IMR-90 (cell line): ENCODE measurements around the gene PAN3. TPM values are rescaled to one million over a fixed set of nuclear protein-coding genes. Genes with fewer than 3 reads are reported as not detected.

Experiments used
- ATAC-seq: fragments of 200-7000 bp; cut with Tn5 transposase; 2 replicates; pipeline ENCODE4 v1.9.1; 2020; ENCODE audit warnings: low read depth, mild to moderate bottlenecking, moderate library complexity
- BruUV-seq: library from RNA; stranded (reverse); fragments of 400-500 nt; replicated peaks from 2 replicates; lab custom pipeline; 2021; lab: Mats Ljungman, UMichigan
- CTCF ChIA-PET: fragments of 300-600 bp; formaldehyde crosslinking; extraction: SDS; loops from one replicate; lab custom pipeline; 2021; ENCODE audit warnings: antibody characterized with exemption; lab: Yijun Ruan, JAX
- POLR2A ChIA-PET: fragments of 300-600 bp; sonication (Branson Sonifier 250); formaldehyde crosslinking; loops from one replicate; lab custom pipeline; 2022; ENCODE audit warnings: antibody characterized with exemption; ENCODE audit not compliant: unreplicated experiment; lab: Charles Lee
- DNase-seq: peaks from one replicate; pipeline ENCODE4 v3.0.0; 2013
- H2AFZ ChIP-seq: replicated peaks from 2 replicates; pipeline ENCODE3; 2013; ENCODE audit warnings: low read length, mild to moderate bottlenecking; ENCODE audit not compliant: poor library complexity
- H2AK5ac ChIP-seq: 2 replicates; pipeline ENCODE4 v1.6.1; 2013; ENCODE audit warnings: low read depth, low read length, inconsistent platforms
- H2AK9ac ChIP-seq: replicated peaks from 2 replicates; pipeline ENCODE3; 2013; ENCODE audit warnings: mild to moderate bottlenecking, low read depth, low read length, moderate library complexity; ENCODE audit not compliant: poor library complexity
- H2BK120ac ChIP-seq: 2 replicates; pipeline ENCODE4 v1.6.1; 2013; ENCODE audit warnings: low read depth, low read length, inconsistent platforms
- H2BK15ac ChIP-seq: 3 replicates; pipeline ENCODE4 v1.6.1; 2013; ENCODE audit warnings: low read depth, low read length, inconsistent platforms
- H2BK20ac ChIP-seq: 2 replicates; pipeline ENCODE4 v1.6.1; 2013; ENCODE audit warnings: low read depth, mild to moderate bottlenecking, inconsistent platforms, low read length, moderate library complexity
- H2BK5ac ChIP-seq: 2 replicates; pipeline ENCODE4 v1.6.1; 2013; ENCODE audit warnings: mild to moderate bottlenecking, low read depth, low read length, inconsistent platforms; ENCODE audit not compliant: poor library complexity, severe bottlenecking
- H3K14ac ChIP-seq: replicated peaks from 2 replicates; pipeline ENCODE4 v1.6.1; 2013; ENCODE audit warnings: low read depth, low read length, inconsistent platforms
- H3K18ac ChIP-seq: 2 replicates; pipeline ENCODE4 v1.6.1; 2013; ENCODE audit warnings: low read depth, low read length, control low read depth
- H3K23ac ChIP-seq: 2 replicates; pipeline ENCODE4 v1.6.1; 2013; ENCODE audit warnings: low read depth, low read length, inconsistent platforms
- H3K27ac ChIP-seq: 2 replicates; pipeline ENCODE4 v1.5.1; 2013; ENCODE audit warnings: mild to moderate bottlenecking, control low read depth, low read length; ENCODE audit not compliant: insufficient read depth
- H3K27me3 ChIP-seq: 2 replicates; pipeline ENCODE4 v1.6.1; 2013; ENCODE audit warnings: low read length; ENCODE audit not compliant: control insufficient read depth, insufficient read depth
- H3K36me3 ChIP-seq: 2 replicates; pipeline ENCODE4 v1.6.1; 2013; ENCODE audit warnings: low read length, mixed read lengths; ENCODE audit not compliant: control insufficient read depth, insufficient read depth
- H3K4ac ChIP-seq: 2 replicates; pipeline ENCODE4 v1.6.1; 2013; ENCODE audit warnings: low read depth, low read length, inconsistent platforms
- H3K4me1 ChIP-seq: 2 replicates; pipeline ENCODE4 v1.6.1; 2013; ENCODE audit warnings: low read length, mixed read lengths; ENCODE audit not compliant: control insufficient read depth, insufficient read depth
- H3K4me2 ChIP-seq: 2 replicates; pipeline ENCODE4 v1.6.1; 2013; ENCODE audit warnings: low read depth, mild to moderate bottlenecking, control low read depth, low read length, moderate library complexity
- H3K4me3 ChIP-seq: 2 replicates; pipeline ENCODE4 v1.5.1; 2013; ENCODE audit warnings: low read depth, mild to moderate bottlenecking, control low read depth, low read length, moderate library complexity; ENCODE audit not compliant: insufficient read depth
- H3K56ac ChIP-seq: 2 replicates; pipeline ENCODE4 v1.6.1; 2013; ENCODE audit warnings: low read length, inconsistent platforms; ENCODE audit not compliant: insufficient read depth; ENCODE audit errors: extremely low read depth
- H3K79me1 ChIP-seq, 2 experiments: 2 replicates each; pipeline ENCODE4 v1.6.1; 2013; ENCODE audit warnings: low read length in 2 of 2, inconsistent platforms in 1 of 2, low read depth in 1 of 2
- H3K9ac ChIP-seq: 2 replicates; pipeline ENCODE4 v1.6.1; 2013; ENCODE audit warnings: low read depth, low read length, control low read depth
- H3K9me1 ChIP-seq: 2 replicates; pipeline ENCODE4 v1.6.1; 2013; ENCODE audit warnings: low read length, inconsistent platforms; ENCODE audit not compliant: insufficient read depth
- H3K9me3 ChIP-seq: 2 replicates; pipeline ENCODE4 v1.6.1; 2013; ENCODE audit warnings: low read length; ENCODE audit not compliant: control insufficient read depth, insufficient read depth
- H4K20me1 ChIP-seq: 2 replicates; pipeline ENCODE4 v1.6.1; 2013; ENCODE audit warnings: low read length, inconsistent platforms; ENCODE audit not compliant: insufficient read depth
- H4K5ac ChIP-seq: 2 replicates; pipeline ENCODE4 v1.6.1; 2013; ENCODE audit warnings: mild to moderate bottlenecking, low read depth, low read length, control low read depth
- H4K8ac ChIP-seq, 2 experiments: 2 replicates each; pipeline ENCODE4 v1.6.1; 2013; ENCODE audit warnings: low read depth in 2 of 2, low read length in 2 of 2, control low read depth in 1 of 2, inconsistent platforms in 1 of 2
- H4K91ac ChIP-seq: 2 replicates; pipeline ENCODE4 v1.6.1; 2013; ENCODE audit warnings: low read depth, low read length, inconsistent platforms; ENCODE audit not compliant: insufficient read depth
- CTCF ChIP-seq: conservative IDR thresholded peaks from 2 replicates; pipeline ENCODE4 v1.5.1; 2012; ENCODE audit warnings: mild to moderate bottlenecking, low read depth, low read length, improper control_type of control experiment
- RAD21 ChIP-seq: IDR thresholded peaks from 2 replicates; pipeline ENCODE4 v1.6.1; 2012; ENCODE audit warnings: low read length, improper control_type of control experiment
- WGBS, 2 experiments: methylation state at CpG; one replicate each; pipeline versions ENCODE4 v1.1.5 to v1.1.7; 2013; ENCODE audit warnings: missing lambda C conversion rate in 2 of 2; ENCODE audit not compliant: insufficient read length in 1 of 2; ENCODE audit errors: extremely low coverage in 2 of 2; 5-methylcytosine and 5-hydroxymethylcytosine counted together
- dilution Hi-C: fragments of 300-500 bp; cut with HindIII; formaldehyde crosslinking; loops from one replicate; pipeline ENCODE4 v1.14.3; 2018; ENCODE audit warnings: low sequenced_read_pairs; ENCODE audit not compliant: unreplicated experiment
- in situ Hi-C: fragments of 300-500 bp; cut with MboI; formaldehyde crosslinking; loops from 3 replicates; pipeline ENCODE4 v1.14.3; 2019; ENCODE audit warnings: low sequenced_read_pairs, inconsistent platforms, mixed read lengths
- intact Hi-C: fragments of 100-400 bp; cut with micrococcal nuclease; formaldehyde crosslinking; loops from 2 replicates; pipeline ENCODE4 v1.10.0; 2022
- polyA plus RNA-seq, 3 experiments: library from polyadenylated mRNA; depleted of rRNA; stranded (reverse); fragments of >200 nt; gene quantifications; 2 replicates each; pipeline ENCODE4 v1.2.3, GENCODE V29; 2012; ENCODE audit warnings: low replicate concordance in 1 of 3
- total RNA-seq: library from RNA; depleted of rRNA; stranded (reverse); fragments of >200 nt; gene quantifications from 2 replicates; pipeline ENCODE4 v1.2.3, GENCODE V29; 2012

PAN3 gene
- total and polyA plus RNA-seq, 2 of the 4 experiments (the other 2 are of a cell fraction): 6.6 to 15.1 TPM

- ATAC-seq: no peak
- Histone ChIP-seq H3K36me3 (no peaks in the 10 kb centered on the region), H3K9me1 (no peaks in the 10 kb centered on the region), H2BK15ac (no peak overlapping the region), H3K4ac (no peak overlapping the region), H3K4me1 (no peaks in the 10 kb centered on the region), H3K56ac (no peak overlapping the region), H3K4me3 (no peak overlapping the region), H3K27ac (no peak overlapping the region), H2BK20ac (no peak overlapping the region), H2BK120ac (no peak overlapping the region), H3K18ac (no peak overlapping the region), H2AK9ac (no peak overlapping the region), H4K5ac (no peak overlapping the region), H3K27me3 (peaks cover 4% of the 10 kb centered on the region), H2AK5ac (no peak overlapping the region), H3K9ac (no peak overlapping the region), H3K9me3 (no peaks in the 10 kb centered on the region), H4K8ac (no peak overlapping the region), H3K14ac (no peak overlapping the region), H3K79me1 (no peaks in the 10 kb centered on the region), H4K91ac (no peak overlapping the region), H4K20me1 (no peaks in the 10 kb centered on the region), H3K23ac (no peak overlapping the region), H2AFZ (no peak overlapping the region), H2BK5ac (no peak overlapping the region), H3K4me2 (no peak overlapping the region)
- dilution Hi-C loops (no loop called here), in situ Hi-C loops (no loop called here), intact Hi-C loops (no loop called here)
- ChIA-PET POLR2A (no interaction called here), CTCF (interaction anchor here (0.8 kb wide), 1 partner anchor 19 kb away, joined by 3 read pairs; no protein-coding TSS in a partner anchor)
- DNase-seq: no peak
- TF ChIP-seq RAD21 (no peak), CTCF (no peak)
- WGBS, 2 experiments: 78% methylated on average over 1 of the region's 3 CpGs; no CpG with 5 or more reads in 1 of the 2 experiments
- no TSS peak for BruUV-seq
These were observed 27.9 kb upstream of the PAN3 start for GRCh38 chr13:28110414-28110813.
